A549 treated with AZD9567 at 1 μM for 4 hours (cell line): ENCODE results near the gene KCTD15. TPM values are rescaled to one million over a fixed set of nuclear protein-coding genes. Genes with fewer than 3 reads are reported as not detected.

Experiments
- total RNA-seq: library from RNA; stranded (reverse); fragments of 200-300 nt; extraction: Qiagen RNA extraction; gene quantifications from 5 replicates; pipeline ENCODE4 v1.2.3, GENCODE V29; 2022; ENCODE audit not compliant: insufficient read depth

KCTD15 gene
- total RNA-seq = 49.6 to 56.8 TPM (median 55.5 TPM) in 5 replicates

GRCh38 chr19:33796164-33796875 lies at the start of gene KCTD15:
KCTD15 (plus strand) TSS chr19:33796870; CDS start chr19:33800455, 3,585 bp downstream.

Other genes with a start within 250 kb of the KCTD15 start
- 0.19 to 0.40 TPM (median 0.20 TPM) in 4 of 5 replicates, not detected in the other for gene CHST8, start 174.9 kb upstream of the KCTD15 start, total RNA-seq